GM19025 (cell line): ENCODE data around the gene AKR7A2.

ENCODE experiments used
- ATAC-seq: cut with Tn5 transposase; IDR thresholded peaks from one replicate; pipeline ENCODE4 v1.9.1; 2021; ENCODE audit warnings: mild to moderate bottlenecking, low read depth, moderate library complexity; ENCODE audit not compliant: unreplicated experiment

The AKR7A2 gene

GRCh38 chr1:19311931-19312781 lies at the start of gene AKR7A2, which contains the start of gene SLC66A1:
Gene AKR7A2, minus strand, starts transcription at chr1:19312144. Its CDS starts 20 bp downstream, at chr1:19312124.
Gene SLC66A1, plus strand, starts transcription at chr1:19312326. Its CDS starts 5,352 bp downstream, at chr1:19317678.
- ATAC-seq, result peak; percentile 79

- ATAC-seq, result no peak
Observed at GRCh38 chr1:19360843-19361610, 49.1 kb upstream of the AKR7A2 start.

GRCh38 chr1:19360432-19360831 lies 48.5 kb upstream of the AKR7A2 start:
- no peak for ATAC-seq

GRCh38 chr1:19360016-19360415 lies 48.1 kb upstream of the AKR7A2 start:
- no peak for ATAC-seq

GRCh38 chr1:19359357-19359756 lies 47.4 kb upstream of the AKR7A2 start:
- no peak for ATAC-seq

- no peak for ATAC-seq
Observed at GRCh38 chr1:19358710-19359109, 46.8 kb upstream of the AKR7A2 start.

GRCh38 chr1:19357299-19357986 lies 45.5 kb upstream of the AKR7A2 start:
- no peak for ATAC-seq

- no peak for ATAC-seq
Observed at GRCh38 chr1:19356266-19356665, 44.3 kb upstream of the AKR7A2 start.

GRCh38 chr1:19354531-19354981 lies 42.6 kb upstream of the AKR7A2 start:
- no peak for ATAC-seq

- no peak for ATAC-seq
Observed at GRCh38 chr1:19353596-19353995, 41.7 kb upstream of the AKR7A2 start.

GRCh38 chr1:19352839-19353238 lies 40.9 kb upstream of the AKR7A2 start:
- ATAC-seq, result no peak

- ATAC-seq, result no peak
Observed at GRCh38 chr1:19351873-19352272, 39.9 kb upstream of the AKR7A2 start.

GRCh38 chr1:19350566-19350965 lies 38.6 kb upstream of the AKR7A2 start:
- no peak for ATAC-seq

- no peak for ATAC-seq
Observed at GRCh38 chr1:19349999-19350398, 38.1 kb upstream of the AKR7A2 start.

GRCh38 chr1:19348441-19349198 lies 36.7 kb upstream of the AKR7A2 start:
- no peak for ATAC-seq

- ATAC-seq, result no peak
Observed at GRCh38 chr1:19347533-19348172, 35.7 kb upstream of the AKR7A2 start.

- ATAC-seq, result no peak
Observed at GRCh38 chr1:19346026-19346425, 34.1 kb upstream of the AKR7A2 start.

- no peak for ATAC-seq
Observed at GRCh38 chr1:19345391-19345790, 33.4 kb upstream of the AKR7A2 start.

- no peak for ATAC-seq
Observed at GRCh38 chr1:19344831-19345230, 32.9 kb upstream of the AKR7A2 start.

- ATAC-seq, result no peak
Observed at GRCh38 chr1:19344372-19344810, 32.4 kb upstream of the AKR7A2 start.
